ENCODE measurements around the gene TTLL5. TPM values are rescaled to one million over a fixed set of nuclear protein-coding genes. Genes with fewer than 3 reads are reported as not detected.
A peak's percentile ranks its signal among the peaks of the same experiment; 100 is the strongest.

The TTLL5 gene
- total RNA-seq, 1 donor from 2014 or later = 39.6 TPM

- TF ChIP-seq CTCF (conservative IDR thresholded peaks at IDR 0.05; ENCODE audit: low read depth, low read length) = no peak
- no peak for DNase-seq (ENCODE audit: low read depth)
- H3K4me3 ChIP-seq (ENCODE audit: low read depth, low read length) = no peak overlapping the region
Observed at GRCh38 chr14:75640876-75641275, 20.2 kb upstream of the TTLL5 start.

GRCh38 chr14:75643985-75644384 is 17.1 kb upstream of the TTLL5 start:
- no peak overlapping the region for H3K4me3 ChIP-seq (ENCODE audit: low read depth, low read length)
- TF ChIP-seq CTCF (conservative IDR thresholded peaks at IDR 0.05; ENCODE audit: low read depth, low read length) = no peak
- no peak for DNase-seq (ENCODE audit: low read depth)

GRCh38 chr14:75645056-75645455 is 16.0 kb upstream of the TTLL5 start:
- no peak for DNase-seq (ENCODE audit: low read depth)
- no peak for TF ChIP-seq CTCF (conservative IDR thresholded peaks at IDR 0.05; ENCODE audit: low read depth, low read length)

GRCh38 chr14:75646762-75647161 is 14.3 kb upstream of the TTLL5 start:
- DNase-seq (ENCODE audit: low read depth) = no peak
- no peak for TF ChIP-seq CTCF (conservative IDR thresholded peaks at IDR 0.05; ENCODE audit: low read depth, low read length)
- no peak overlapping the region for H3K4me3 ChIP-seq (ENCODE audit: low read depth, low read length)

More at GRCh38 chr14:75645056-75645455, 16.0 kb upstream of the TTLL5 start:
- no peak overlapping the region for H3K4me3 ChIP-seq (ENCODE audit: low read depth, low read length)

- no peak for TF ChIP-seq CTCF (conservative IDR thresholded peaks at IDR 0.05; ENCODE audit: low read depth, low read length)
- DNase-seq (ENCODE audit: low read depth) = no peak
- H3K4me3 ChIP-seq (ENCODE audit: low read depth, low read length) = no peak overlapping the region
Observed at GRCh38 chr14:75647640-75648039, 13.4 kb upstream of the TTLL5 start.

- peak; percentile 95 for DNase-seq (ENCODE audit: low read depth)
Observed at GRCh38 chr14:75648066-75648838, 12.8 kb upstream of the TTLL5 start.

More at GRCh38 chr14:75648066-75648838, 12.8 kb upstream of the TTLL5 start:
- no peak overlapping the region for H3K4me3 ChIP-seq (ENCODE audit: low read depth, low read length)
- peak; percentile 6 for TF ChIP-seq CTCF (conservative IDR thresholded peaks at IDR 0.05; ENCODE audit: low read depth, low read length)

Measured in epithelial cell of proximal tubule (primary cell).